Osteocyte (in vitro differentiated cells): ENCODE measurements around the gene WDR72. TPM values are rescaled to one million over a fixed set of nuclear protein-coding genes. Genes with fewer than 3 reads are reported as not detected.

Experiments used
- DNase-seq: peaks from one replicate; pipeline ENCODE4 v3.0.0; 2021; ENCODE audit warnings: mixed read lengths; ENCODE audit not compliant: unreplicated experiment; ENCODE audit errors: extremely low spot score
- H3K27ac Mint-ChIP-seq: one replicate; pipeline ENCODE4 v1.8.0; 2021; ENCODE audit warnings: mild to moderate bottlenecking, mixed read lengths; ENCODE audit not compliant: unreplicated experiment
- H3K27me3 Mint-ChIP-seq: one replicate; pipeline ENCODE4 v1.8.0; 2021; ENCODE audit warnings: mixed read lengths; ENCODE audit not compliant: unreplicated experiment
- H3K36me3 Mint-ChIP-seq: one replicate; pipeline ENCODE4 v1.8.0; 2021; ENCODE audit warnings: mixed read lengths; ENCODE audit not compliant: unreplicated experiment
- H3K4me1 Mint-ChIP-seq: one replicate; pipeline ENCODE4 v1.8.0; 2021; ENCODE audit warnings: mixed read lengths; ENCODE audit not compliant: unreplicated experiment
- H3K4me3 Mint-ChIP-seq: one replicate; pipeline ENCODE4 v1.8.0; 2021; ENCODE audit warnings: mild to moderate bottlenecking, moderate library complexity, mixed read lengths; ENCODE audit not compliant: unreplicated experiment
- H3K9me3 Mint-ChIP-seq: one replicate; pipeline ENCODE4 v1.8.0; 2021; ENCODE audit warnings: mixed read lengths; ENCODE audit not compliant: unreplicated experiment
- total RNA-seq: library from RNA; stranded (reverse); gene quantifications from 2 replicates; pipeline ENCODE4 v1.2.1, GENCODE V29; 2021
- TF ChIP-seq, protein P1 (sequence below): fragments of 200-600 bp; sonication (generic); IDR thresholded peaks from 2 replicates; pipeline ENCODE4 v1.5.0; 2021; ENCODE audit warnings: antibody characterized with exemption, mild to moderate bottlenecking, moderate library complexity

WDR72 gene
- total RNA-seq, 1 donor from 2014 or later, result 0.38 TPM

- no peak for DNase-seq
- Mint-ChIP-seq H3K27me3 (peaks cover 11% of the 10 kb centered on the region), H3K4me1 (no peaks in the 10 kb centered on the region), H3K4me3 (peak overlapping the region; percentile 72), H3K36me3 (no peaks in the 10 kb centered on the region), H3K27ac (no peak overlapping the region), H3K9me3 (peaks cover 9% of the 10 kb centered on the region)
- TF ChIP-seq, protein P1, sequence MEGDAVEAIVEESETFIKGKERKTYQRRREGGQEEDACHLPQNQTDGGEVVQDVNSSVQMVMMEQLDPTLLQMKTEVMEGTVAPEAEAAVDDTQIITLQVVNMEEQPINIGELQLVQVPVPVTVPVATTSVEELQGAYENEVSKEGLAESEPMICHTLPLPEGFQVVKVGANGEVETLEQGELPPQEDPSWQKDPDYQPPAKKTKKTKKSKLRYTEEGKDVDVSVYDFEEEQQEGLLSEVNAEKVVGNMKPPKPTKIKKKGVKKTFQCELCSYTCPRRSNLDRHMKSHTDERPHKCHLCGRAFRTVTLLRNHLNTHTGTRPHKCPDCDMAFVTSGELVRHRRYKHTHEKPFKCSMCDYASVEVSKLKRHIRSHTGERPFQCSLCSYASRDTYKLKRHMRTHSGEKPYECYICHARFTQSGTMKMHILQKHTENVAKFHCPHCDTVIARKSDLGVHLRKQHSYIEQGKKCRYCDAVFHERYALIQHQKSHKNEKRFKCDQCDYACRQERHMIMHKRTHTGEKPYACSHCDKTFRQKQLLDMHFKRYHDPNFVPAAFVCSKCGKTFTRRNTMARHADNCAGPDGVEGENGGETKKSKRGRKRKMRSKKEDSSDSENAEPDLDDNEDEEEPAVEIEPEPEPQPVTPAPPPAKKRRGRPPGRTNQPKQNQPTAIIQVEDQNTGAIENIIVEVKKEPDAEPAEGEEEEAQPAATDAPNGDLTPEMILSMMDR, result no peak
These were observed 219.6 kb downstream of the WDR72 start for GRCh38 chr15:53539878-53540277.

GRCh38 chr15:53536479-53537120 is 222.9 kb downstream of the WDR72 start:
- Mint-ChIP-seq H3K36me3 (no peaks in the 10 kb centered on the region), H3K4me3 (no peak overlapping the region), H3K27ac (no peak overlapping the region), H3K9me3 (peaks cover 4% of the 10 kb centered on the region), H3K4me1 (no peaks in the 10 kb centered on the region), H3K27me3 (peaks cover 20% of the 10 kb centered on the region)
- TF ChIP-seq, protein P1, result no peak
- DNase-seq, result no peak

- peaks cover 4% of the 10 kb centered on the region for H3K9me3 Mint-ChIP-seq
- no peak overlapping the region for H3K27ac Mint-ChIP-seq
- TF ChIP-seq, protein P1, result no peak
These were observed 223.6 kb downstream of the WDR72 start for GRCh38 chr15:53535886-53536285.

GRCh38 chr15:53534105-53534839 is 225.2 kb downstream of the WDR72 start:
- H3K9me3 Mint-ChIP-seq, result no peaks in the 10 kb centered on the region
- H3K27me3 Mint-ChIP-seq, result peaks cover 23% of the 10 kb centered on the region
- no peaks in the 10 kb centered on the region for H3K4me1 Mint-ChIP-seq
- H3K27ac Mint-ChIP-seq, result no peak overlapping the region
- no peak for DNase-seq
- no peak overlapping the region for H3K4me3 Mint-ChIP-seq
- no peaks in the 10 kb centered on the region for H3K36me3 Mint-ChIP-seq
- TF ChIP-seq, protein P1, result no peak

More at GRCh38 chr15:53535886-53536285, 223.6 kb downstream of the WDR72 start:
- H3K4me3 Mint-ChIP-seq, result no peak overlapping the region
- DNase-seq, result no peak
- H3K27me3 Mint-ChIP-seq, result peaks cover 20% of the 10 kb centered on the region
- H3K36me3 Mint-ChIP-seq, result no peaks in the 10 kb centered on the region
- H3K4me1 Mint-ChIP-seq, result no peaks in the 10 kb centered on the region

DNA sequence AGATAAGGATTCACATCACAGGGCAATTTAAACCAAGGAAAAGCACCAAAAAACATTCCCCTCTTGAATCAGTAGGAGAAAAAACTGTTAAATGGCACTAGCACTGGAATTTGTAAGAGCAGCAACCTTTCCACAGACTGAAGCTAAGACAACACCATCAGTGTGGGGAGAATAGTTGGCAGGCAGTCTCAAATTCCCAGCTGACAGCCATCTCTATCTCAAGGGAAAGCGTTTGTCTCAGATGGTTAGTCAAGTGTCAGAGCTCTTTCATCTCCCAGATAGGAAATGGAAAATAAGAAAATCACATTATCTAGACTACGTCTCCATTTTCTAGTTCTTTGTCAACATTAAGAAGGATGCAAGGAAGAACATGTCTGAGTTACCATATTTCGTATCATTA is 228.7 kb downstream of the WDR72 start:
- H3K4me3 Mint-ChIP-seq, result no peak overlapping the region
- no peaks in the 10 kb centered on the region for H3K36me3 Mint-ChIP-seq
- H3K27me3 Mint-ChIP-seq, result peaks cover 20% of the 10 kb centered on the region
- no peaks in the 10 kb centered on the region for H3K4me1 Mint-ChIP-seq
- DNase-seq, result no peak
- TF ChIP-seq, protein P1, result no peak
- no peak overlapping the region for H3K27ac Mint-ChIP-seq
- no peaks in the 10 kb centered on the region for H3K9me3 Mint-ChIP-seq
